ENCODE measurements around the gene SSH2.
"Not testable (repeated sequence)": the region's sequence is repeated elsewhere in the genome, so short reads cannot be mapped to it uniquely, and the experiment has no call there.

The SSH2 gene

GRCh38 chr17:29930409-29931010, 482 bp upstream of the SSH2 start:
- DNase-seq, result no peak

- no peak for DNase-seq
These were observed 959 bp downstream of the SSH2 start for GRCh38 chr17:29929006-29929532.

- DNase-seq, result no peak
These were observed 2.5 kb downstream of the SSH2 start for GRCh38 chr17:29927546-29927945.

GRCh38 chr17:29924786-29925185, 5.2 kb downstream of the SSH2 start:
- no peak for DNase-seq

GRCh38 chr17:29918922-29919856, 10.8 kb downstream of the SSH2 start:
- no peak for DNase-seq

GRCh38 chr17:29918016-29918415, 12.0 kb downstream of the SSH2 start:
- DNase-seq, result no peak

- no peak for DNase-seq
These were observed 15.1 kb downstream of the SSH2 start for GRCh38 chr17:29914819-29915537.

- DNase-seq, result no peak
These were observed 18.3 kb downstream of the SSH2 start for GRCh38 chr17:29911641-29912177.

- no peak for DNase-seq
These were observed 20.6 kb downstream of the SSH2 start for GRCh38 chr17:29909236-29910003.

- DNase-seq, result no peak
These were observed 23.1 kb downstream of the SSH2 start for GRCh38 chr17:29906969-29907368.

- DNase-seq, result no peak
These were observed 24.2 kb downstream of the SSH2 start for GRCh38 chr17:29905879-29906167.

- no peak for DNase-seq
These were observed 24.7 kb downstream of the SSH2 start for GRCh38 chr17:29905086-29905878.

GRCh38 chr17:29903471-29903870, 26.6 kb downstream of the SSH2 start:
- DNase-seq, result no peak

- not testable (repeated sequence) for DNase-seq
These were observed 32.9 kb downstream of the SSH2 start for GRCh38 chr17:29897136-29897535.

- DNase-seq, result no peak
These were observed 37.8 kb downstream of the SSH2 start for GRCh38 chr17:29892201-29892600.

- no peak for DNase-seq
These were observed 38.9 kb downstream of the SSH2 start for GRCh38 chr17:29891131-29891530.

GRCh38 chr17:29885031-29885640, 44.9 kb downstream of the SSH2 start:
- peak; percentile 49 for DNase-seq

GRCh38 chr17:29883497-29883896, 46.5 kb downstream of the SSH2 start:
- no peak for DNase-seq

GRCh38 chr17:29881256-29881655, 48.8 kb downstream of the SSH2 start:
- DNase-seq, result no peak

GRCh38 chr17:29880031-29880430, 50.0 kb downstream of the SSH2 start:
- no peak for DNase-seq

GRCh38 chr17:29874931-29875596, 55.0 kb downstream of the SSH2 start:
- no peak for DNase-seq

Measured in SIG-M5 (cell line).